ENCODE measurements around the gene PLCL1.

The PLCL1 gene

DNA sequence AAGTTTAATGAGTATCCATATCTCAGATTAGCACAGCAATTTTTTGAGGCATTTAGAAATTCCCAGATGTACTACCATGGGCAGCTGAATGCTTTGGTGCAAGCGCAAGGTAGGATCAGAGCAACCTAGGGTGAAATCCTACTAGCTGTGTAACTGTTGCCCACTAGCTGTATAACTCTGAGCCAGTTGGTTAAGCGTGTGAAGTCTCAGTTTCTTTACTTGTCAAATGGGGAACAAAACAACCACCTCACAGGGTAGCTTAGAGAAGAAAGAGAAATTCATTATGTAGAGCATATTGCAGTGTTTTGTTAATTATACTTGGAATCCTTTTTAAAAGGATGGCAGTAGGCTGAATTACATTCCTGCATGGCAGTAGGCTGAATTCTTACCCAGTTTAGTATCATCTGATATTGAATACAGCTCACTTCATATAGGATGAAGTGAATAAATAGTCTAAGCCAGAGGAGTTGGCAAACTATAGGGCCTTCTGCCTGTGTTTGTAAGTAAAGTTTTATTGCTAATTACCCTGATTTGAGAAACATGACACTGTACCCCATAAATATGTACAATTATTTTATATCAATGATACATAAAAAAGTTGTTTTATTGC lies 180.7 kb downstream of the PLCL1 start:
- DNase-seq (ENCODE audit: low read depth), result no peak
- no peak overlapping the region for H3K4me3 ChIP-seq (ENCODE audit: low read depth, low read length)
- TF ChIP-seq, protein P1, sequence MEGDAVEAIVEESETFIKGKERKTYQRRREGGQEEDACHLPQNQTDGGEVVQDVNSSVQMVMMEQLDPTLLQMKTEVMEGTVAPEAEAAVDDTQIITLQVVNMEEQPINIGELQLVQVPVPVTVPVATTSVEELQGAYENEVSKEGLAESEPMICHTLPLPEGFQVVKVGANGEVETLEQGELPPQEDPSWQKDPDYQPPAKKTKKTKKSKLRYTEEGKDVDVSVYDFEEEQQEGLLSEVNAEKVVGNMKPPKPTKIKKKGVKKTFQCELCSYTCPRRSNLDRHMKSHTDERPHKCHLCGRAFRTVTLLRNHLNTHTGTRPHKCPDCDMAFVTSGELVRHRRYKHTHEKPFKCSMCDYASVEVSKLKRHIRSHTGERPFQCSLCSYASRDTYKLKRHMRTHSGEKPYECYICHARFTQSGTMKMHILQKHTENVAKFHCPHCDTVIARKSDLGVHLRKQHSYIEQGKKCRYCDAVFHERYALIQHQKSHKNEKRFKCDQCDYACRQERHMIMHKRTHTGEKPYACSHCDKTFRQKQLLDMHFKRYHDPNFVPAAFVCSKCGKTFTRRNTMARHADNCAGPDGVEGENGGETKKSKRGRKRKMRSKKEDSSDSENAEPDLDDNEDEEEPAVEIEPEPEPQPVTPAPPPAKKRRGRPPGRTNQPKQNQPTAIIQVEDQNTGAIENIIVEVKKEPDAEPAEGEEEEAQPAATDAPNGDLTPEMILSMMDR (conservative IDR thresholded peaks at IDR 0.05; ENCODE audit: low read depth, low read length), result no peak

- DNase-seq (ENCODE audit: low read depth), result no peak
- H3K4me3 ChIP-seq (ENCODE audit: low read depth, low read length), result no peak overlapping the region
- TF ChIP-seq, protein P1 (conservative IDR thresholded peaks at IDR 0.05; ENCODE audit: low read depth, low read length), result no peak
Observed at GRCh38 chr2:197986977-197987376, 182.6 kb downstream of the PLCL1 start.

- no peak overlapping the region for H3K4me3 ChIP-seq (ENCODE audit: low read depth, low read length)
- DNase-seq (ENCODE audit: low read depth), result no peak
- TF ChIP-seq, protein P1 (conservative IDR thresholded peaks at IDR 0.05; ENCODE audit: low read depth, low read length), result no peak
Observed at GRCh38 chr2:197990356-197990755, 186.0 kb downstream of the PLCL1 start.

- DNase-seq (ENCODE audit: low read depth), result no peak
- TF ChIP-seq, protein P1 (conservative IDR thresholded peaks at IDR 0.05; ENCODE audit: low read depth, low read length), result no peak
Observed at GRCh38 chr2:197992482-197993133, 188.2 kb downstream of the PLCL1 start.

DNA sequence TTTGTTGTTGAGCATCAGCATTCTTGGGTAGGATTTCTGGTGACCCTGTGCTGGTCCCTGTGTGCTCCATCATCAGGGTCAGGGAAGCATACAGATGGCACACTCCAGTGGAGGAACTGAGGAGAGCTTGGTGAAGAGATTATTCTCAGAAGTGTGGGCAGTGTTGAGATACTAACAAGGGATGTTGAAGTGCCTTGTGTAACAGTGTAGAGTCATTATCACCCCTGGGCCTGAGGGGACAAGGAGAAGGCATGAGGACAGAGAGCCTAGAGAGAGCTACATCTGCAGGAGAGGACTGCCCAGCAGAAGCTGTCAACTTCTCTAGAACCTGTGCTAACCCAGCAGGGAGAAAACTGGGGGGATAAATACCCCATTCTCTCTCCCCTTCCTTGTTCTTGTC lies 189.0 kb downstream of the PLCL1 start:
- no peak overlapping the region for H3K4me3 ChIP-seq (ENCODE audit: low read depth, low read length)
- DNase-seq (ENCODE audit: low read depth), result no peak
- TF ChIP-seq, protein P1 (conservative IDR thresholded peaks at IDR 0.05; ENCODE audit: low read depth, low read length), result no peak

More at GRCh38 chr2:197992482-197993133, 188.2 kb downstream of the PLCL1 start:
- no peak overlapping the region for H3K4me3 ChIP-seq (ENCODE audit: low read depth, low read length)

GRCh38 chr2:197993830-197994229 lies 189.4 kb downstream of the PLCL1 start:
- H3K4me3 ChIP-seq (ENCODE audit: low read depth, low read length), result no peak overlapping the region
- no peak for DNase-seq (ENCODE audit: low read depth)

More at GRCh38 chr2:197993830-197994229, 189.4 kb downstream of the PLCL1 start:
- TF ChIP-seq, protein P1 (conservative IDR thresholded peaks at IDR 0.05; ENCODE audit: low read depth, low read length), result no peak
